Measurements from ENCODE around the gene TMEM134. TPM values are rescaled to one million over a fixed set of nuclear protein-coding genes. Genes with fewer than 3 reads are reported as not detected.

The TMEM134 gene
- total RNA-seq, 2 experiments from 2014 or later = 26.8 to 76.9 TPM

- H3K79me2 ChIP-seq (ENCODE audit: insufficient read depth, low read depth, low read length) = peaks cover 6% of the 10 kb centered on the region; the same call in 1 of the 2 replicates
- no peak overlapping the region for H3K4me2 ChIP-seq (ENCODE audit: low read length)
- intact Hi-C loops (cut with micrococcal nuclease; ENCODE audit: unreplicated experiment) = loop anchor here (5.0 kb wide), 1 partner anchor 83 kb away; the partner anchor contains the start of genes CDK2AP2 and PITPNM1
- POLR2A ChIA-PET = interaction anchor here (1.9 to 2.4 kb wide), 2 partner anchors 13 to 20 kb away, joined by 7 to 10 read pairs; partner anchors contain the start of genes PTPRCAP and TBC1D10C
- CTCF ChIA-PET (ENCODE audit: unreplicated experiment) = no interaction called here
- no peaks in the 10 kb centered on the region for H4K20me1 ChIP-seq (ENCODE audit: insufficient read depth, low read length)
- TF ChIP-seq EZH2phosphoT487 (IDR thresholded peaks at IDR 0.05; ENCODE audit: borderline replicate concordance, low read depth, low read length) (no peak), CTCF (conservative IDR thresholded peaks at IDR 0.05; ENCODE audit: low read length) (no peak)
- DNase-seq (ENCODE audit: low spot score) = no peak
- peaks cover 33% of the 10 kb centered on the region for H3K4me1 ChIP-seq (ENCODE audit: insufficient read depth, low read length, poor library complexity, severe bottlenecking)
- no peaks in the 10 kb centered on the region for H3K9me2 ChIP-seq (ENCODE audit: insufficient read depth, low read length)
- BruUV-seq (replicated peaks) = no TSS peak
- no peak overlapping the region for H3K27ac ChIP-seq (ENCODE audit: low read depth, low read length, poor library complexity, severe bottlenecking)
- no peak overlapping the region for H2AFZ ChIP-seq (ENCODE audit: low read length)
- H3K36me3 ChIP-seq (ENCODE audit: insufficient read depth, low read length) = no peaks in the 10 kb centered on the region
- no peaks in the 10 kb centered on the region for H3K9me3 ChIP-seq (ENCODE audit: low read length)
- H3K4me3 ChIP-seq (ENCODE audit: low read depth, low read length, poor library complexity, severe bottlenecking) = no peak overlapping the region
Observed at GRCh38 chr11:67423891-67424613, 45.0 kb downstream of the TMEM134 start.

GRCh38 chr11:67423466-67423865 lies 45.6 kb downstream of the TMEM134 start:
- DNase-seq (ENCODE audit: low spot score) = no peak
- intact Hi-C loops (cut with micrococcal nuclease; ENCODE audit: unreplicated experiment) = loop anchor here (5.0 kb wide), 1 partner anchor 84 kb away; the partner anchor contains the start of genes CDK2AP2 and PITPNM1
- no peak overlapping the region for H3K4me2 ChIP-seq (ENCODE audit: low read length)
- CTCF ChIA-PET (ENCODE audit: unreplicated experiment) = no interaction called here
- BruUV-seq (replicated peaks) = no TSS peak
- H3K4me3 ChIP-seq (ENCODE audit: low read depth, low read length, poor library complexity, severe bottlenecking) = no peak overlapping the region
- H3K27ac ChIP-seq (ENCODE audit: low read depth, low read length, poor library complexity, severe bottlenecking) = no peak overlapping the region
- H3K79me2 ChIP-seq (ENCODE audit: insufficient read depth, low read depth, low read length) = peaks cover under 1% of the 10 kb centered on the region; the same call in 1 of the 2 replicates
- H3K36me3 ChIP-seq (ENCODE audit: insufficient read depth, low read length) = no peaks in the 10 kb centered on the region
- H3K4me1 ChIP-seq (ENCODE audit: insufficient read depth, low read length, poor library complexity, severe bottlenecking) = peaks cover 37% of the 10 kb centered on the region
- no peaks in the 10 kb centered on the region for H4K20me1 ChIP-seq (ENCODE audit: insufficient read depth, low read length)
- no peaks in the 10 kb centered on the region for H3K9me2 ChIP-seq (ENCODE audit: insufficient read depth, low read length)
- TF ChIP-seq CTCF (conservative IDR thresholded peaks at IDR 0.05; ENCODE audit: low read length) (no peak), EZH2phosphoT487 (IDR thresholded peaks at IDR 0.05; ENCODE audit: borderline replicate concordance, low read depth, low read length) (no peak)
- POLR2A ChIA-PET = interaction anchor here (1.0 to 1.9 kb wide), 2 partner anchors 14 to 16 kb away, joined by 3 to 7 read pairs; partner anchors contain the start of gene PTPRCAP
- no peak overlapping the region for H2AFZ ChIP-seq (ENCODE audit: low read length)
- no peaks in the 10 kb centered on the region for H3K9me3 ChIP-seq (ENCODE audit: low read length)

GRCh38 chr11:67422891-67423290 lies 46.2 kb downstream of the TMEM134 start:
- Histone ChIP-seq H3K4me1 (ENCODE audit: insufficient read depth, low read length, poor library complexity, severe bottlenecking) (peaks cover 39% of the 10 kb centered on the region), H3K4me3 (ENCODE audit: low read depth, low read length, poor library complexity, severe bottlenecking) (no peak overlapping the region), H3K9me3 (ENCODE audit: low read length) (no peaks in the 10 kb centered on the region), H3K4me2 (ENCODE audit: low read length) (no peak overlapping the region), H3K9me2 (ENCODE audit: insufficient read depth, low read length) (no peaks in the 10 kb centered on the region), H2AFZ (ENCODE audit: low read length) (no peak overlapping the region), H3K79me2 (ENCODE audit: insufficient read depth, low read depth, low read length) (no peaks in the 10 kb centered on the region), H3K36me3 (ENCODE audit: insufficient read depth, low read length) (no peaks in the 10 kb centered on the region), H4K20me1 (ENCODE audit: insufficient read depth, low read length) (no peaks in the 10 kb centered on the region), H3K27ac (ENCODE audit: low read depth, low read length, poor library complexity, severe bottlenecking) (no peak overlapping the region)
- no peak for DNase-seq (ENCODE audit: low spot score)
- BruUV-seq (replicated peaks) = no TSS peak
- TF ChIP-seq EZH2phosphoT487 (IDR thresholded peaks at IDR 0.05; ENCODE audit: borderline replicate concordance, low read depth, low read length) = no peak
- no peak for TF ChIP-seq CTCF (conservative IDR thresholded peaks at IDR 0.05; ENCODE audit: low read length)
- ChIA-PET POLR2A (interaction anchor here (1.0 to 1.9 kb wide), 2 partner anchors 14 to 16 kb away, joined by 3 to 7 read pairs; partner anchors contain the start of gene PTPRCAP), CTCF (ENCODE audit: unreplicated experiment) (no interaction called here)
- intact Hi-C loops (cut with micrococcal nuclease; ENCODE audit: unreplicated experiment) = loop anchor here (5.0 kb wide), 1 partner anchor 84 kb away; the partner anchor contains the start of genes CDK2AP2 and PITPNM1

Measured in OCI-LY7 (cell line).